ENCODE results near the gene KIF17. TPM values are rescaled to one million over a fixed set of nuclear protein-coding genes. Genes with fewer than 3 reads are reported as not detected.
A peak's percentile ranks its signal among the peaks of the same experiment; 100 is the strongest.

The KIF17 gene
- polyA plus RNA-seq, 6 donors from 2014 or later = not detected

- Mint-ChIP-seq H3K27me3 (peaks cover 9 to 40% (median 38%) of the 10 kb centered on the region in 3 donors), H3K36me3 (no peaks in the 10 kb centered on the region), H3K4me3 (no peak overlapping the region), H3K9me3 (peaks cover 0 to 29% (median 20%) of the 10 kb centered on the region in 7 donors), H3K4me1 (no peaks in the 10 kb centered on the region), H3K27ac (no peak overlapping the region)
- no peak for DNase-seq
- ATAC-seq (ENCODE audit: low read depth in 2 of 2) = no peak
Measured at GRCh38 chr1:20626098-20626427, 91.7 kb downstream of the KIF17 start.

- Mint-ChIP-seq H3K9me3 (peaks cover 0 to 29% (median 20%) of the 10 kb centered on the region in 7 donors), H3K27me3 (peaks cover 9 to 40% (median 38%) of the 10 kb centered on the region in 3 donors), H3K4me3 (no peak overlapping the region), H3K36me3 (no peaks in the 10 kb centered on the region), H3K4me1 (no peaks in the 10 kb centered on the region), H3K27ac (no peak overlapping the region)
- ATAC-seq (ENCODE audit: low read depth in 2 of 2) = no peak
- no peak for DNase-seq
Measured at GRCh38 chr1:20625176-20626097, 92.4 kb downstream of the KIF17 start.

- no peak for ATAC-seq (ENCODE audit: low read depth in 2 of 2)
- H3K27me3 Mint-ChIP-seq = peaks cover 9 to 42% (median 40%) of the 10 kb centered on the region in 3 donors
- no peak for DNase-seq
- H3K4me3 Mint-ChIP-seq = no peak overlapping the region
- no peaks in the 10 kb centered on the region for H3K4me1 Mint-ChIP-seq
- H3K9me3 Mint-ChIP-seq = peaks cover 0 to 29% (median 20%) of the 10 kb centered on the region in 7 donors
- no peaks in the 10 kb centered on the region for H3K36me3 Mint-ChIP-seq
- no peak overlapping the region for H3K27ac Mint-ChIP-seq
Measured at GRCh38 chr1:20624709-20625108, 93.1 kb downstream of the KIF17 start.

GRCh38 chr1:20621012-20621411, 96.8 kb downstream of the KIF17 start:
- H3K4me3 Mint-ChIP-seq = no peak overlapping the region
- peaks cover 0 to 3% (median 0%) of the 10 kb centered on the region in 7 donors for H3K9me3 Mint-ChIP-seq
- ATAC-seq (ENCODE audit: low read depth in 2 of 2) = no peak

GRCh38 chr1:20619999-20620398, 97.8 kb downstream of the KIF17 start:
- no peaks in the 10 kb centered on the region for H3K4me1 Mint-ChIP-seq
- H3K27ac Mint-ChIP-seq = no peak overlapping the region
- H3K9me3 Mint-ChIP-seq = peaks cover 0 to 3% (median 0%) of the 10 kb centered on the region in 7 donors
- H3K27me3 Mint-ChIP-seq = peaks cover 0 to 35% (median 33%) of the 10 kb centered on the region in 3 donors
- DNase-seq (no peak), ATAC-seq (ENCODE audit: low read depth in 2 of 2) (no peak)
- no peaks in the 10 kb centered on the region for H3K36me3 Mint-ChIP-seq
- H3K4me3 Mint-ChIP-seq = no peak overlapping the region

More at GRCh38 chr1:20621012-20621411, 96.8 kb downstream of the KIF17 start:
- Mint-ChIP-seq H3K27me3 (peaks cover 3 to 43% (median 37%) of the 10 kb centered on the region in 3 donors), H3K4me1 (no peaks in the 10 kb centered on the region), H3K36me3 (no peaks in the 10 kb centered on the region), H3K27ac (no peak overlapping the region)
- no peak for DNase-seq

GRCh38 chr1:20618550-20618949, 99.3 kb downstream of the KIF17 start:
- peaks cover 0 to 31% (median 30%) of the 10 kb centered on the region in 3 donors for H3K27me3 Mint-ChIP-seq
- no peak for ATAC-seq (ENCODE audit: low read depth in 2 of 2)
- no peaks in the 10 kb centered on the region for H3K4me1 Mint-ChIP-seq
- DNase-seq = no peak
- no peaks in the 10 kb centered on the region for H3K36me3 Mint-ChIP-seq
- peak overlapping the region in 1 of 8 donors; percentile 23 for H3K4me3 Mint-ChIP-seq
- H3K9me3 Mint-ChIP-seq = no peaks in the 10 kb centered on the region
- peak overlapping the region in 1 of 6 donors; percentile 85 for H3K27ac Mint-ChIP-seq

GRCh38 chr1:20616847-20617487, 100.8 kb downstream of the KIF17 start:
- no peak for ATAC-seq (ENCODE audit: low read depth in 2 of 2)
- DNase-seq = no peak
- Mint-ChIP-seq H3K9me3 (no peaks in the 10 kb centered on the region), H3K36me3 (no peaks in the 10 kb centered on the region), H3K27me3 (peaks cover 0 to 36% (median 23%) of the 10 kb centered on the region in 3 donors), H3K27ac (no peak overlapping the region), H3K4me3 (no peak overlapping the region), H3K4me1 (no peaks in the 10 kb centered on the region)

- Mint-ChIP-seq H3K27me3 (peaks cover 0 to 37% (median 23%) of the 10 kb centered on the region in 3 donors), H3K27ac (no peak overlapping the region), H3K4me1 (no peaks in the 10 kb centered on the region), H3K4me3 (no peak overlapping the region), H3K36me3 (no peaks in the 10 kb centered on the region), H3K9me3 (no peaks in the 10 kb centered on the region)
- no peak for ATAC-seq (ENCODE audit: low read depth in 2 of 2)
- no peak for DNase-seq
Measured at GRCh38 chr1:20615946-20616846, 101.6 kb downstream of the KIF17 start.

- no peak for ATAC-seq (ENCODE audit: low read depth in 2 of 2)
- H3K4me1 Mint-ChIP-seq = no peaks in the 10 kb centered on the region
- no peaks in the 10 kb centered on the region for H3K9me3 Mint-ChIP-seq
- no peak overlapping the region for H3K4me3 Mint-ChIP-seq
- H3K27ac Mint-ChIP-seq = no peak overlapping the region
- peaks cover 0 to 31% (median 23%) of the 10 kb centered on the region in 3 donors for H3K27me3 Mint-ChIP-seq
- no peak for DNase-seq
- no peaks in the 10 kb centered on the region for H3K36me3 Mint-ChIP-seq
Measured at GRCh38 chr1:20614131-20614579, 103.7 kb downstream of the KIF17 start.

Other genes starting within 250 kb of the KIF17 start
- not detected for gene CAMK2N1, start 231.8 kb downstream of the KIF17 start, polyA plus RNA-seq (ENCODE audit: low read depth in 6 of 6)
- gene MUL1, start 209.9 kb downstream of the KIF17 start, polyA plus RNA-seq (ENCODE audit: low read depth in 6 of 6) = 10 to 100 TPM; 28.5 to 85.5 (median 37.5) TPM
- gene FAM43B, start 165.4 kb downstream of the KIF17 start, polyA plus RNA-seq (ENCODE audit: low read depth in 6 of 6) = not detected
- gene CDA, start 128.9 kb downstream of the KIF17 start, polyA plus RNA-seq (ENCODE audit: low read depth in 6 of 6) = 1 to 10 TPM in 1 of 6 donors, under 1 TPM in 3, not detected in 2; 0.30 to 3.2 (median 0.59) TPM
- gene PINK1, start 84.5 kb downstream of the KIF17 start, polyA plus RNA-seq (ENCODE audit: low read depth in 6 of 6) = 10 to 100 TPM in 5 of 6 donors, 1 to 10 TPM in 1; 9.1 to 21.0 (median 16.2) TPM
- gene DDOST, start 56.6 kb downstream of the KIF17 start, polyA plus RNA-seq (ENCODE audit: low read depth in 6 of 6) = 100 to 1,000 TPM; 190 to 325 (median 211) TPM
- gene SH2D5, start 14.7 kb upstream of the KIF17 start, polyA plus RNA-seq (ENCODE audit: low read depth in 6 of 6) = not detected
- gene HP1BP3, start 69.3 kb upstream of the KIF17 start, polyA plus RNA-seq (ENCODE audit: low read depth in 6 of 6) = 100 to 1,000 TPM; 185 to 291 (median 221) TPM